ENCODE results near the gene VWC2L.

The VWC2L gene

GRCh38 chr2:214471382-214471781 lies 60.5 kb downstream of the VWC2L start:
- no peak for FAIRE-seq

DNA sequence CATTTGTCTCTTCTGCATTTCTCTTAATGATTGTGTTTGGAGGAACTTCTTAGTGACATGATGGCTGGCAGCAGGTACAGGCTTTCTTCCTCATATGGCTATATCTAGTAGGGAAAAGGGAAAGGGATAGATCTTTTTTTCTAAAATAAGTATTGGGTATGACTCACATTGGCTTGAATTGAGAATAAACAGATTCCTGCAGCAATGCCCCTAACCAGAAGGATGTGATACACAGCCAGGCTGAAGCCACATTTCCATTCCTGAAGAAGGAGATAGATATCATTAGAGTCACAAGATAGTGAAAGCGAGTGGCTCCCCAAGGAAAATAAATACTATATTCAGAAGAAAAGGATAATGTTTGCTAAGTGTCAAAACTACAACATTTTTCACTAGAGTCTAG lies 61.1 kb downstream of the VWC2L start:
- no peak for FAIRE-seq

- no peak for FAIRE-seq
Observed at GRCh38 chr2:214477305-214477704, 66.5 kb downstream of the VWC2L start.

DNA sequence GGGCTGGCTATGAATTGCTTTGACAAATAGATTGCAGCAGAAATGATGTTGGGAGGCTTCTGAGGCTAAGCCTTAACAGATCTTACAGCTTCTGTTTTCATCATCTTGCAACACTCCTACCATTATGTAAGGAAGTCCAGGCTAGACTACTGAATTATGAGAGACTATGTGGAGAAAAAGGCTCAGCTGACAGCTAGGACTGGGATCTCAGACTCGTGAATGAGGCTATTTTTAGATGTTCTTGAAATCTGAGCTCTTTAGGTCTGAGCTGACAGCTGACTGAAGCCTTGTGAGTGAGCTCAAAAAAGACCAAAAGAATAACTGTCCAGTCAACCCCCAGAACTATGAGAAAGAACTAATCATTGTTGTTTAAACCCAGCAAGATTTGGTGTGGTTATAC lies 70.3 kb downstream of the VWC2L start:
- FAIRE-seq: no peak

GRCh38 chr2:214482728-214483127 lies 71.9 kb downstream of the VWC2L start:
- FAIRE-seq: no peak

DNA sequence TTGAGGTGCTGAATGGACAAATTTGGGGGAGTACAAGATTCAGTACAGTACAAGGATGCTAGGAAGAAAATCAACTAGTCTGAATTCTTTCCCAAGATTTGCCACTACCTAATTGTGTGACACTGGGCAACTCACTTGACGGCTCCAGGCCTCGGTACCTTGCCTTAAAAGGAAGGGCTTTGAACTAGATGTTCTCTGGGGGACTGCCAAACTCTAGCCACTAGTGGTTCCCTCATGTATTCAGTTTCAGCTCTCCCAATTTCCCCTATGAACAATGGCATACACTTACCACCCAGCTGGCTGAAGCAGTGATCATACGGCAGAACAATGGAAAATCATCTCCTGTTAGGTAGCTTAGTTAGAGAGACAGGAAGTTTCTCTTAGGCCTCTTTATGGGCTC lies 73.4 kb downstream of the VWC2L start:
- FAIRE-seq: no peak

GRCh38 chr2:214484701-214485100 lies 73.8 kb downstream of the VWC2L start:
- FAIRE-seq: no peak

GRCh38 chr2:214489181-214489580 lies 78.3 kb downstream of the VWC2L start:
- no peak for FAIRE-seq

GRCh38 chr2:214489702-214490101 lies 78.8 kb downstream of the VWC2L start:
- FAIRE-seq: no peak

DNA sequence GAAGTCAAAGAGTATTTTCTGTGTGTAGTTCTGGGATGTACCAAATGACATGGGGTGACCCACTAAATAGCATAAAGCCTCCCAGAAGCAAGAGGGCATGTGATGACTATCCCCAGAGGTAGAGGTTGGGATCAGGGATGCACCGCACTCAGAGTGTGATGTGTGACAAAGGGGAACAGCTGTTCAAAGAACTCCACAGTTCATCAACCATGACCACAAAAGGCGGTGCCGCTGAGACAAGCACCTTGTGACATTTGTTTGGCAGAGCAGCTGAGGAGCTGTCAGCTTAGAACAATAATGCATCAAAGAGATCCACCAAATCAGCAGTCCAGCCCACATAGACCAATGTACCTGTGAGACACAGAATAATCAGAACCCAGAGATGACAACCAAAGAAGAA lies 81.3 kb downstream of the VWC2L start:
- FAIRE-seq: no peak

GRCh38 chr2:214492608-214493007 lies 81.8 kb downstream of the VWC2L start:
- no peak for FAIRE-seq

DNA sequence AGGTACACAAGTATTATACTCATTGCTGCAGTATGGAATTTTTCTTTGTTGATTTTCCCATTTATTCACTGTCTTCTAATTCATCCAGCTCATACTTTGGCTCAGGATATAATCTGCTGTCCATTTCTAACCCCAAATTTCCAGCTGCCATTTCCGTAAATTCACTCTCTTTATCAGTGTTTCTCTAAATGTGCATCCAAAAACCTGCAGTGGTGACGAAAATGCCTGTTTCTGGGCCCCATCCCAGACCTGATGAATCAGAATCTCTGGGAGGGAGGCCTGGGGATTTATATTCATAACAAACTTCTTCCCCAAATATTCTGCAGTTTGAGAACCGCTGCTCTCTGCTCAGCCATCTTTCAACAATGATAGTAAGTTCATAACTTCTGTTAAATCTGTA lies 86.6 kb downstream of the VWC2L start:
- FAIRE-seq: no peak

GRCh38 chr2:214503568-214503967 lies 92.7 kb downstream of the VWC2L start:
- no peak for FAIRE-seq

- FAIRE-seq: no peak
Observed at GRCh38 chr2:214504599-214505376, 93.9 kb downstream of the VWC2L start.

- peak; percentile 5 for FAIRE-seq
Observed at GRCh38 chr2:214507032-214507431, 96.2 kb downstream of the VWC2L start.

GRCh38 chr2:214514704-214515103 lies 103.8 kb downstream of the VWC2L start:
- FAIRE-seq: no peak

DNA sequence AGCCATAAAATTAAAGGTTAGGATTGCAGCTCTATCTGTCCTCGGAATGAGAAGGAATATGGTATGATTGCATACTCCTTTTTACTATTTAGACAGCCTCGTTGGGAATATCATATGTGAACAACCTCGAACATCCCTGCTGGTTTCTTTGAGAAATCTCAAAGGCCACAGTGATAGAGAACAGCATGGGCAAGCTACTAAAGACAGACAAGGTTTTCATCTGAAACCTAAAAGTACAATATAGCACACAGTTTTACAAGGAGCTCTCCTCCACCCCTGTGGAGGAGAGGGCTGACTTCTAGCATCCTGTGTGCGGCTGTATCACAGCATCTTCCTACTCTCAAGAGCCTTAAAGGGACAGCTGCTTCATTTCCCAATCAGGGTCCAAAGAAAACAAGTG lies 104.3 kb downstream of the VWC2L start:
- FAIRE-seq: no peak

DNA sequence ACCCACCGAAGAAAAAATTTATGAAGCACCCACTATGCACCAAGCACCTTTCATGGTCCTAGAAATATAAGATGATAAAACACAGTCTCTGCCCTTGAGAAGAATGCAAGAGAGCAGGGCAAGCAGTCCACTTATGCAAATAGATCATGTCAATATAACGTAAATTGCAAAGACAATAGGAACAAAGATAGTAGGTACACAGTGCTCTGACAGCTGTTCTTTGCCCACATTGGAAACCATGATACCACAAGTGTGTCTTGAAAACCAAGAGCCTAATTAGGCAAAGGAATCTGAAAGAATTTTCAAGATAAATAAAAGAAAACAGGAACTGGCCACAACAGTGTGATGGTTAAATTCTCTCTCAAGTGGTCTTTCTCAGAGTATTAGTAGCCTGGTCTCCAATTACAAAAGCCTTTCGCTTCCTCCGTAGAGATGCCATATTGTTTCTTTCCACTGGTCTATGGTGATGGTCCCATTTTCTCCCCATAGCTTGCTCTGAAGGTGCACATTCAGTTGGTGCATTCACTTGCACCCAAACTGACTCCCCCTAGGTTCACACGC lies 108.5 kb downstream of the VWC2L start:
- no peak for FAIRE-seq

- FAIRE-seq: no peak
Observed at GRCh38 chr2:214529021-214529420, 118.2 kb downstream of the VWC2L start.

DNA sequence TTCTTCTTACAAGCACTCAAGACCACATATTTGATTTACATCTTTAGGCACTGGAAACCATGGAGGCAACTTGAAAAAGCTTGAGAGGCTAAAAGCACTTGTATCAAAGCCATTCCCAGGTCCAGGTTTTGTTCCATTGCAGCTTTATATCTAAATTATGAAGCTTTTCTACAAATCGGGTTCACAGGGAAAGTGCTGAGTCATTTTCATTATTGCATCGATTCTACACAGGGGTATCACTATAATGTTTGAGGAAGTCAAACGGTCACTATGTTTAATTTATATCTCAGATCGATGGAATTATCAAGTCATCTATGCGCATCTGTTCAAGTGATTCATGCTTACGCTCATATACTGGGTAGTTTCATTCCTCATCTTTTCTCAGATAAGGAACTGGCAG lies 118.7 kb downstream of the VWC2L start:
- no peak for FAIRE-seq

- FAIRE-seq: no peak
Observed at GRCh38 chr2:214533541-214533940, 122.7 kb downstream of the VWC2L start.

DNA sequence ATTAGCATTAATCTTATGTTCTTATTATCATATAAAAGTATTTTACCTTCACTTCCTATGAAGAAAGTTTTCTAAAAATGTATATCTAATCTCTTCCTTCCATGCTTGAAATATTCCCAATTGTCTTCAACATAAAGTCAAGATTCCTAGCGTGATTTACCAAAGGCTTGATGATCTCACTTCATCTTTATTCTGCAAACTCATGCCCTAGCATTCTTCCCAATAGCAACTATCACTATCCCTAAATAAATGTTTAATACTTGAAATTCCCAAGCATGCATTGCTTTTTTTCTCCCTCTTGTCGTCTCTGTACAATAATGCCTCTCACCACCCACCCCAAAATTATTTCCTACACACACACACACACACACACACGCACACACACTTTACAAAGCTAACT lies 125.8 kb downstream of the VWC2L start:
- FAIRE-seq: no peak

DNA sequence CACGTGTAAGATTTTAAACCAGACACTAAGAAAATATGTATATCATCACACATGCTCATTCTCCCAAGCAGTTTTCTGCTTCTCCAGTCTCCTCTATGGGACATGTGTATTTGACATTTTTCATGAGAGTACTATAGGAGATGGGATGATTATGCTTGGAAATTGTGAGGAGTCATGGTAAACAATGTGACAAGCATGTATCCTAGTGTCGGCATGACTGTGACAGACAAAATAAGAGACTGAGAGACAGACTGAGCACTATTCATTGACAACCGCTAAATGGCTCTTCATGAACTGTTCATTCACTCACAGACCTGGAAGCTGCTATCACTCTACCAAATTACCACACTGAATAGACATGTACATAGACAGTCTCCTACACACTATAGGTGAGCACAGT lies 127.1 kb downstream of the VWC2L start:
- FAIRE-seq: no peak

GRCh38 chr2:214542295-214542694 lies 131.4 kb downstream of the VWC2L start:
- no peak for FAIRE-seq

DNA sequence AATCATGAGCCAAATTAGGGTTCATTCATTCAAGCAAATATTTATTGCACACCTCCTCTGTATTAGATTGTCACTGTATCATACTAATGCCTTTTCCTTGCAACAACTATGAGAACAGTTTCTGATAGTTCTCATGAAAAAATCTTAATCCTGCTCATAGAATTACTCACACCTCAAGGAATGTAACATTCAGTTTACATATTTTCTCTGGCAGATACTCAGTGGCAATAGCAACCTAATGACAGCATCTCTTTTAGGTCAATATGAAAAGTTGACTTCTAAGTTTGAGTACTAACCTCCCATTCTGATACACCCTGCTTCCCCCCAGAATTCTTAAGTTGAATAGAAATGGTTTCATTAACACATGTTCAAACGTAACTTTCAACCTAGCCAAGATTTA lies 132.0 kb downstream of the VWC2L start:
- FAIRE-seq: no peak
